ENCODE data around the gene LRMDA.
"Not testable (repeated sequence)": the region's sequence is repeated elsewhere in the genome, so short reads cannot be mapped to it uniquely, and the experiment has no call there.

LRMDA gene

DNA sequence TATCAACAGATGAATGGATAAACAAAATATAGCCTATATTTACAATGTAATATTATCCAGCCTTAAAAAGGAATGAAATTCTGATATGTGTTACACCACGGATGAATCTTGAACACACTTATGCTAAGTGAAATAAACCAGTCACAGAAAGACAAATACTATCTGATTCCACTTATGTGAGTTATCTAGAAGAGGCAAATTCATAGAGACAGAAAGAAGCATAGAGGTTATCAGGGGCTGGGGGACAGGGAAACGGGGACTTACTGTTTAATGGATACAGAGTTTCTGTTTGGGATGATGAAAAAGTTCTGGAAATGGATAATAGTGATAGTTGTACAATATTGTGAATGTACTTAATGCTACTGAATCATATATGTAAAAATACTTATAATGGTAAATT, 329.9 kb downstream of the LRMDA start:
- no peak for DNase-seq

DNA sequence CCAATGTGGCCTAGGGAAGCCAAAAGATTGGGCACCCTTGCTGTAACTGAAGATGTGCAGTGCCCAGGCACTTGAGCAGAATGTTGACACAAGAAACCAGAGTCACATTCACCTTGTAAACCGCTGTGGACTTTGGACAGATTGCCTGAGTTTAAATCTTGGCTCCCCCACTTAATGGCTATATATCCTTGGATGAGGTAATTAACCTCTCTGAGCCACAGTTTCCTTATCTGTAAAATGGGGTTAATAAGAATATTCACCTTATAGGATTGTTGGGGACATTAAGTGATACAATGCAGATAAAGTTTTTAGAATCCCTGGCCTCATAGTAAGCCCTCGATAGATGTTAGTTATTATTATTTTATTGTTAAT, 331.0 kb downstream of the LRMDA start:
- no peak for DNase-seq

DNA sequence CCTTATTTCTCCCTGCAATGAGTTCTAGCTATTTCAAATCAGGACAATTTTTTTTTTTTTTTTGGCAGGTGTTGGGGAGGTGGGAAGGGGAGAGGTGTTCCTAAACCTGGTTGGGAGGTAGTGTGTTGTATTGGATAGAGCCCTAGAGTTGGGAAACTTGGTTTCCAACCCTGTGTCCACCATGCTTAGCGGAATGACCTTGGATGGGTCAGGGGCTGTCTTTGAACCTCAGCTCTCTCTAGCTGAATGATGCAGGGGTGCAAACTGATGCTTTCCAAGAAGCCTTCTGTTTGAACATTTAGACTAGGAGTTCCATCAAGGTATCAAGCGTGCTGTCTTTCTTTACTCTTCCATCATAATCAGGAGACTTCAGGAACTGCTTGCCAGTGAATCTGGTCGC, 332.2 kb downstream of the LRMDA start:
- DNase-seq: no peak

GRCh38 chr10:75764974-75765788, 333.8 kb downstream of the LRMDA start:
- DNase-seq: no peak

GRCh38 chr10:75765789-75766096, 334.3 kb downstream of the LRMDA start:
- no peak for DNase-seq

GRCh38 chr10:75766106-75766505, 334.7 kb downstream of the LRMDA start:
- DNase-seq: no peak

GRCh38 chr10:75766752-75767151, 335.3 kb downstream of the LRMDA start:
- not testable (repeated sequence) for DNase-seq

GRCh38 chr10:75770626-75771081, 339.2 kb downstream of the LRMDA start:
- DNase-seq: no peak

- DNase-seq: no peak
These were observed 340.2 kb downstream of the LRMDA start for GRCh38 chr10:75771606-75772005.

- no peak for DNase-seq
These were observed 340.9 kb downstream of the LRMDA start for GRCh38 chr10:75772153-75772887.

DNA sequence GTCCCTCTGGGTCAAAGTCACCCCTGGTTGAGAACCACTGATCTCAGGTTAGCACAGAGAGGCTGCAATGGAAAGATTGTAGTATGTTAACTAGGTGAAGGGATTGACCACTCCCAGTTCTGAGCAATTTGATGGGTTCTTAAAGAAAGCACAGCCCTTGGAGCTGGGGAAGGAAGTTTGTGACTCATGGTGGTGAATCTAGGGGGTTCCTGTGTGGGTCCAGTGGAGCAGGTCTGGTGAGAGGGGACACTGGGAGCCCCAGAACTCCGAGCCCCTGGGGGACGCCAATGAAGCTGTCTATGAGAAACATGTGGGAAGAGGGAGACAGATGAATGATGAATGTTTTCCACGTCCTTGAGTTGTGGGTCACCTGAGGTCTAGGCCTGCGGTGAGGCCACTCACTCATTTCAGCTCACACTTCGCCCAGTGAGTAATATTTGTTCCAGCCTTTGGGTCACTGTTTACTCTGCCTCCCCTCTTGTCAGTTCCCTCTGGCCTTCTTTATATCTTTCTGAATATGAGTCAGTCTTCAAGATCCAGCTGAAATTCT, 341.9 kb downstream of the LRMDA start:
- DNase-seq: no peak

DNA sequence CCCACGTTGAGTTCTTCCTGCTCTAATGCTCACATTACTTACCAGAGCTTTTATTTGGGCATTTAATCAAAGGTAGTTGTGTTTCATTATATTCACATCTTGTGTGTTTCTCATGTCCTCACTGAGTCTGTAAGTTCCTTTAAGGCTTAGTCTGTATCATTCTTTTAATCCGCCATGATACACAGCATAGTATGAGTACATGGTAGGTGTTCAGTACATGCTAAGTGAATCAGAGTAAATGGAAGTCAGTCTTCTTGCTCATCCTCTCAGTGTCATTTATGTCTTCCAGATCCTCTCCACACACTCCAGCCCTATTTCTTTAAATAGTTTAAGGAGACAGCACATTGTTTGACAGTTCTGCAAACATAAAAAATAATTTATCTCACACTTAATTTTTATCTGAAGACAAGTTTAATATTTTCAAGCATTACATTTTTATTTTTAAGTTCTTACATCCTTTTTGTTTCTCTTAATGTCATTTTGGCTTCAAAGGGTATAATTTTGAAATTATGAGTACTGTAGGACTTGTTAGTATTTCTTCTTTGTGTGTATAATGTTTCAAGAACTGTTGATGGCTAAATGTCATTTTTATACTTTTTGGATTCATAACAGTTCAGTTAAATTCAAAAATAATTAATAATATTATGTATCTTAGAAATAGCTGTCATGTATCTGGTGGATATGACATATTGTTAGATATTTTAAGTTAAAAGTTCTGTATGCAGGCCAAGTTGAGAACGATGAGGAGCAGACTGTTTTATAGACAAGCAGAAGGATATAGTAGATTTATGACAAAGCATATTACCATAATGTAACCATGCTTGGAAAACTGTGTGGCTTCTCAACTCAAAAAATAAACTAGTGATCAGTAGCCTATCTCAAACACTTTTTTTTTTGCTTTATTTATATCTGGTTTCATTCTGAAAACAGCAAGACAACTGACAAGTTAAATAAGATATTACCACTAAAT, 342.7 kb downstream of the LRMDA start:
- no peak for DNase-seq

- DNase-seq: no peak
These were observed 343.5 kb downstream of the LRMDA start for GRCh38 chr10:75774783-75775490.

DNA sequence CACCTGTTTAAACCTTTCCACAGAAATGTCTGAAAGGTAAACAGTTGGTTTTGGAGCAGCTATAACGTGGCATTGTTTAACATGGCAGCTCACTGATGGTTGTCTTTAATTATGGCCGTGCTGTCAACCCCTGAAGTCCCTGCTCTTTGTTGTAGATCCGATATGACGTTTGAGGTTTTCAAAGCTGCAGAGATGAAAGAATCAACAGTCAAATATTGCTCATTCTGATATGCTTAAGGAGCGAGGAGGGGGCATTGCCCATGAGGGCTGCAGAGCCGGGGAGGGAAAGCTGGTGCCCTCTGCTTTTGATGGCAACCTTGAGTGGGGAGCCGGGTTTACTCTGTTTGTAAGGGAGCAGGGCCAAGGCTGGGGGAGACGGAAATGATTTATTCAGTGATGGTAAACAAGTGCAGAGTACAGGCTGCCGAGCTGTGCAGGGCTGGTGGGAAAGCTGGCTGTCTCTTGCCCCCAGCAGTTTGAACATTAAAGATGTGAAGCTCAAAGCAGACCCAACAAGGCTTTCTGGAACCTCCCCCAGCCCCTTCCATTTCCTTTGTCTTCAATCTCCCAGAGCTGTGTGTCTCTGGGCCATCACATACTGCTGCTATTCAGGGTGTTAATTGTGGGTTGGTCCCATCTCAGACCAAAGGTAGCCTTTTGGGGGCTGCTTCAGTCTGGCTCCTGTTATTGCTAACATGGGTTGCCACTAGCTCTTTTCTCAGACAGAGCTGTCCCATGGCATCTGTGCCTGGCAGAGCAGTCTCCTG, 345.5 kb downstream of the LRMDA start:
- DNase-seq: no peak

DNA sequence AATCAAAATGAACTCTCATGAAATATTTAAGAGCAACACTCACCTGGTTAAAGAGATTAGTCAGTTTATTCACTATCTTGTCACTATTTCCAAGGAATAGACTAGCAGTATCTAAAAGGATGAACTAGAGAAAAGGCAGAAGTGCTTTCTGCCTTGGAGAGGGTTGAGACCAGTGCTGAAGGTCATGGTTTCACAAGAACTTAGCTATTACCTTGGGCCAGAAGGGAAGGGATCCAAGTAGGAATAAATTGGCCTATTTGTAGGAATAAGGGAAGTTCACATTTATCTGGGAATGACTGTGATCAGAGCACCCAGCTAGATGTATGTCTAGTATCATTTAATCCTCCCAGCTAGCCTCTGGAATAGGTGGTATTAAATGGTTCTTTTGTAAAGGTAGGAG, 347.2 kb downstream of the LRMDA start:
- no peak for DNase-seq

GRCh38 chr10:75779276-75779675, 347.9 kb downstream of the LRMDA start:
- no peak for DNase-seq

- no peak for DNase-seq
These were observed 351.2 kb downstream of the LRMDA start for GRCh38 chr10:75782463-75783248.

- no peak for DNase-seq
These were observed 357.2 kb downstream of the LRMDA start for GRCh38 chr10:75788394-75789205.

DNA sequence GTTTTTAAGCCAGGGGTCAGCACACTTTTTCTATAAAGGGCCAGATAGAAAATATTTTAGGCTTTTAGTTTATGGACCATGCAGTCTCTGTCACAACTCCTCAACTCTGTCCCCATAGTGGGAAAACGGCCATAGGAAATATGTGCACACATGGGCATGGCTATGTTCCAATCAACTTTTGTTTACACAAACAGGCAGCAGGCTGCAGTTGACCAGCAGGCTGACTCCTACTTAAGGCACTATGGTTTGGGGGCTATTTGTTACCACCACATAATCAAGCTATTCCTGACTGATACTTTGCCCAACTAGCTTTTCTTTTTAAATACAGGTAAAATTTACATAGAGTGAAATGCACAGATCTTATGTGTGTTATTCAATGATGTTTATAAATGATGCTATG, 362.4 kb downstream of the LRMDA start:
- DNase-seq: no peak

- no peak for DNase-seq
These were observed 369.7 kb downstream of the LRMDA start for GRCh38 chr10:75801121-75801520.

Data from activated T-cell treated with anti-CD3 and anti-CD28 coated beads for 4 hours (primary cell).